GM20000 (cell line): ENCODE results near the gene MEIS2.

ENCODE experiments used
- DNase-seq: peaks from one replicate; pipeline ENCODE4 v3.0.0; 2012; ENCODE audit warnings: low spot score
- TF ChIP-seq, protein P1 (sequence below): IDR thresholded peaks from 2 replicates; pipeline ENCODE4 v1.5.1; 2012; ENCODE audit warnings: mild to moderate bottlenecking, control low read depth; ENCODE audit errors: extremely low read depth, missing control alignments

Gene MEIS2

DNA sequence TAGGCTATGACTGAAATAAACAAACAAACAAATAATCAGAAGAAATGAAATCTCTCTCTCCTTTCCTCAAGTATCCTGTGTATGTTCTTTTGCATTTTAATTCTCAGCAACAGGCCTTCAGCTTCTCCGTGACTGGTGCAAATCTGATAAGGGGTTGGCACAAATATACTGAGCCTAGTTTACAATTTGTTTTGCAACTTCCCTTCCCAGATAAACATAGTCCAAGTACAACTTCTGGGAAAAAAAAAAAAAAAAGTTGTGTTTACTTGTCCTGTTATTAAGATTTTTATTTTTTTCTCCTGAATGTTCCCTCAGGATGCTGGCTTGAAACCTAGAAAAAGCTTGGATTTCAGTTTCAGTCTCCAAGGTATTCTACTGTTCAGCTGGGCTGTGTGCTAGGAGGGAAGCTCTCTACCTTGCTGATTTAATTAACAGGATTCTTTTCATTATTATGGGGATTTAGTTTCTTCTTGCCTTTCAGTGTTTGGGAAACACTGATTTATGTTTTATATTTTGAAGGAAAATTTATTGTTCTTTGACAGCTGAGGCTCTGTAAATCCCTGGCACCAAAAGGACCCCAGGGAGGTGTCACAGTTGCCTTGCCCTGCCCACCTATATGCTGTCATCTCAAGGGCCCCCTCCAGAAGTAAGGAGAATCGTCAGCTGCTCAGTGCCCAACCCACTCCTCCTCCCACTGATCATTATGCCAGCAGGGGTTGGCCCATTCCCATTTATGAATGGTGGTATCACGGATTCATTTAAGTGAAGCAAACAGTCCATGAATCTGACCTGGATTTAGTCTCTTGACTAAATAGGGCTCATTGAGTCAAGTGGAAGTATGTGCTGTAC is 185.2 kb downstream of the MEIS2 start:
- DNase-seq: no peak
- TF ChIP-seq, protein P1, sequence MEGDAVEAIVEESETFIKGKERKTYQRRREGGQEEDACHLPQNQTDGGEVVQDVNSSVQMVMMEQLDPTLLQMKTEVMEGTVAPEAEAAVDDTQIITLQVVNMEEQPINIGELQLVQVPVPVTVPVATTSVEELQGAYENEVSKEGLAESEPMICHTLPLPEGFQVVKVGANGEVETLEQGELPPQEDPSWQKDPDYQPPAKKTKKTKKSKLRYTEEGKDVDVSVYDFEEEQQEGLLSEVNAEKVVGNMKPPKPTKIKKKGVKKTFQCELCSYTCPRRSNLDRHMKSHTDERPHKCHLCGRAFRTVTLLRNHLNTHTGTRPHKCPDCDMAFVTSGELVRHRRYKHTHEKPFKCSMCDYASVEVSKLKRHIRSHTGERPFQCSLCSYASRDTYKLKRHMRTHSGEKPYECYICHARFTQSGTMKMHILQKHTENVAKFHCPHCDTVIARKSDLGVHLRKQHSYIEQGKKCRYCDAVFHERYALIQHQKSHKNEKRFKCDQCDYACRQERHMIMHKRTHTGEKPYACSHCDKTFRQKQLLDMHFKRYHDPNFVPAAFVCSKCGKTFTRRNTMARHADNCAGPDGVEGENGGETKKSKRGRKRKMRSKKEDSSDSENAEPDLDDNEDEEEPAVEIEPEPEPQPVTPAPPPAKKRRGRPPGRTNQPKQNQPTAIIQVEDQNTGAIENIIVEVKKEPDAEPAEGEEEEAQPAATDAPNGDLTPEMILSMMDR: no peak

DNA sequence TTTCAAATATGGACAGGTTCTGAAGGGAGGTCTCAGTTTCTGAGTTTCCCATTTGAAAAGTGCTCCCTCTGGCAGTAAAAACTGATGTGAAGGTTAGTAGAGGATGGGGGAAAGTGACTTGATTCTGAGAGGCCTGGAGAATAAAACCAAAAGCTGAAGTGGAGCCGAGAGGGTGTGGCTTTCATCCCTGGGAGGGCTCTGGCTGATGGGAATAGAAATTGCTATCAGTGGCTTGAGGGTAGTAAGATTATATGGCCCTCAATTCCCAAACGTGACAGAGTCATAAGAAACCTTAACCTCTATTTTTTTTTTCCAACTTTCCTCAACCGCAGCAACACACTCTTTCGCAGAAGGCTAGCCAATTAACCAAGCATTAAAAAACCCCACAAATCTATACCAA is 185.9 kb downstream of the MEIS2 start:
- no peak for DNase-seq
- TF ChIP-seq, protein P1: no peak

DNA sequence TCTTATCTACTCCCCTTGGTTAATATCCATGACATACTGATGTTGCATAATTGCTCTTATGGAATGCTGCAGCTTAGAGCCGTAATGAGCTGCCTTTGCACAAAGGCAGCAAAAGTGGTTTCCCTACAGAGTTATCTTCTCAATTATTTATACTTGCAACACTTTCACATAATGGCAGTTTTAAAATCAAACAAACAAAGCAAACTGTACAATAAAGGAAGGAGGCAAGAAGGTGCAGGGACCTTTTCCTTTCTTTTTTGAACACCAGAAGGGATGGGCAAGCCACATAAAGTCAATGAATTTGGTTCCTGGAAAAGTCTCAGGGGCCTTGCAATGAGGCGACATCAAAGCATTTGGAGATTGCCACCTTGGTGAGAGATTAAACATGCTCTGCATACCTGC is 188.0 kb downstream of the MEIS2 start:
- TF ChIP-seq, protein P1: no peak
- no peak for DNase-seq

DNA sequence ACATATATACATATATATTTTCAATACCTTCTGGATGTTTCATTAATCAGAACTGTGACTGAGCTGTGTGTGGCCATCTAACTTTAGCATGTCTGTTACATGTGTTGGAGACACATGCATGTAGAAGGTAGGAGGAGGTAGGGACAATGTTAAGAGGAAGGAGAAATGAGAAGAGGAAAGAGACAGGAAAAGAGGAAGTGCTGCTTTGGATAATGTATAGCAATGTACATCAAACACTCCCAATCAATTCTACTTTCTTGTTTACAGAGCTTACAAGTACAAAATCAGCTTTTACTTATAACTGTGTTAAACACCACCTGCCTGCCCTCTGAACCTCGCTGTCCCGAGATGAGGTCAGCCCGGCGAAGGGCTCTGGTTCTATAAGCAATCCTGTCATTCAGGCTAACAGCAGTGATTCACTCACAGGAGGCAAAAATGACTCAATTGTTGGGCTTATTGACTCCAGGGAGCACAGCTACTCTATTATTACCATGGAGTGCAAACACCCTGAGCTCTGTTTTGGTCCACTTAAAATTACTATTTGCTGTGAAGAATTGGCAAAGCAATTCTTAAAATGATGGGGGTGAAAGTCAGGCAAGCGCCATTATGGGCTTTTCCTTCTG is 188.9 kb downstream of the MEIS2 start:
- no peak for DNase-seq
- TF ChIP-seq, protein P1: no peak

DNA sequence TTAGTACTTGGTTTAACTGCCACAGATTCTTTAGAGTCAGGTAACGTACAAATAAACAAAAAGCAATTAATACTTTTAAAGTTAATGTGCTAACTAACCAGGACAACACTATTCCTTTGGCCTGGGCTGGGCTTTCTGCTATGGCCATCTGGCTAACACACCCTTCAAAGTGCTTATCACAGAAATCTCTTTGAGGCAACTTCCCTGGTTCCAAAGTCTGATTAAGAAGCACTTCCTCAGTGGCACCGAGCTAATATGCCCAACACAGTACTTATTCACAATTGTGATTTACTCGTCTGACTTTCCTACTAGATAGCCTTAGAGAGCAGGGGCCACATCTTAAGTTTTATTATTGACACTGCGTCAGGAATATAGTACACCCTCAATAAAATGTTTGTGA is 191.4 kb downstream of the MEIS2 start:
- TF ChIP-seq, protein P1: no peak
- DNase-seq: no peak

DNA sequence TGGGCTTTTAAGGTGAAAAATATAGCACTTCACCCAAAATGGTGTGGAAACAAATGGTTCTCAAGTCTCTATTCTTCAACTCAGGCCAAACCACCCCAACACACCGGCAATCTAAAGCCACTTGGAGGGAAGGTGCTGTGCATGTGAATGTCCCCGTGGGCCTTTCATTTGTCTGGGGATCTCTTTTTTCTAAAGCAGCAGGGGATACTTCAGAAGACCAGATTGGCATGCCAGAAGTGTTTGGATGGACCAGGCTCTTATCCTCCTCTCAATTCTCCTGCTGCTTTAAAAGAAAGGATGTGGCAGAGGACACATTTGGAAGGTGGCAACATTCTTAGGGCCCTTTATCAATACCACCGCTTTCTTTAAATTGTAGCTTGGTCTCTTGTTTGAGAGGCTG is 193.1 kb downstream of the MEIS2 start:
- TF ChIP-seq, protein P1: no peak
- DNase-seq: no peak

DNA sequence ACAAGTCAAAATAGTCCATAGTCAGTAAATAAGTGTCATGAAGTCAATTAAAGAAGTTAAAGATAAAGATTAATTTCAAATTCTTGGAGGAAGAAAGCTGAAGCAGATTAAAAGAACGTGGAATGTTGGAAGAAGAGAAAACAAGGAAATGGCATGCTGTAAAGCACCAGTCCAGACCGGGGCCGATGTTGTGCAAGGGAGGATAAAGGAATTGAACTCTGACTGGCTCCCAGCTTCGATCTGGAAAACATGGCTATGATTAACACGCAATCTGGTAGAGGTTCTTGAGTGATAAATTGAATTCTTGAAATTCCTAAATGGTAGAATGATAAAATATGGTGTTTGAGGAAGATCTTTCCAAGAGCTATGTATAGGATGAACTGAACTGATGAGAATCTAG is 194.4 kb downstream of the MEIS2 start:
- TF ChIP-seq, protein P1: no peak
- DNase-seq: no peak
